GM10266 (cell line): ENCODE results near the gene ZFHX3.

ENCODE experiments used
- DNase-seq: peaks from one replicate; pipeline ENCODE4 v3.0.0; 2012; ENCODE audit errors: extremely low spot score
- CTCF ChIP-seq: IDR thresholded peaks from 2 replicates; pipeline ENCODE4 v1.5.1; 2012; ENCODE audit warnings: mild to moderate bottlenecking, low read depth; ENCODE audit not compliant: control insufficient read depth, insufficient read depth; ENCODE audit errors: missing control alignments

Gene ZFHX3

GRCh38 chr16:72814226-72814625 is 233.7 kb downstream of the ZFHX3 start:
- no peak for DNase-seq
- no peak for TF ChIP-seq CTCF

GRCh38 chr16:72812672-72813071 is 235.3 kb downstream of the ZFHX3 start:
- TF ChIP-seq CTCF: no peak
- DNase-seq: no peak

- no peak for TF ChIP-seq CTCF
- DNase-seq: no peak
Measured at GRCh38 chr16:72811876-72812275, 236.1 kb downstream of the ZFHX3 start.

DNA sequence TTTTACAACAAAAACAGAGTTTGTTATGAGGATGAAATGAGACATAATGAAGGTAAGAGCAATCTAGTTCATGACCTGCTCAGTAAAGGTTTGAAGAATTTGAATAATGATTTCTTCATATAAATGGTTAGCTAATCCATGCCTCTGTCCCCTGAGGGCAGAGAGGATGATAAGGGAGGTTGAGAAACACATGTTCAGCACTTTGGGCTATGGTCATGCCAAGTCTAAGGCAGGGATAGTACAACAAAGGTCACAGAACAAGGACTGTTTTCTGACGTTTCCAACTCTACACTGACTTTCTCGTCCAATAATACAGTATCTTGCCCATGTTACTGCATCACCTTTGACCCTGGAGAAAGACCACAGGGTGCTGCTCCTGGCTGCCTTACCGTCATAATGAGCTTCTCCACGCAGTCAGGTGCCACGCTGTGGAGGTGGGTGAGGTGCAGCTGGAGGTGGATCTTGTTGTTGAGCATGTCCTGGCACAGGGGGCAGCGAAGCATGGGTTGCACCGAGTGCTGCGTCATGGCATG is 236.7 kb downstream of the ZFHX3 start:
- no peak for DNase-seq
- no peak for TF ChIP-seq CTCF

DNA sequence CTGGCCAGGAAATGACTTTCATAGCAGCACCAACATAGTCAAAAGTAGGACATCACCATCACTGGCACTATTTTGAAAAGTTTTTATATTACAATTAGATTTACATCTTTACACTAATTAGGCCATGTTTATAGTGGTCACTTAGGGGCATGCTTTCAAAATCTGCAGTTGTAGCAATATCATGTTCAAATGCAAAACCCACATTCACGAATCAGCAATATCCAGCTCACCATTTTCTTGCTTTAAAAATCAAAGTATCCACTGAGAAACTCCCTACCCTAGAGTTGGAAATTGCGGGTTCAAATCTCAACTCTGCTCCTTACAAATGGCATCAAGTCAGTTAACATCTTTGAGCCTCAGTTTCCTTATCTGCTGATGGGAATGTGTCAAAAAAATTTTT is 237.4 kb downstream of the ZFHX3 start:
- TF ChIP-seq CTCF: no peak
- no peak for DNase-seq

GRCh38 chr16:72809446-72809845 is 238.5 kb downstream of the ZFHX3 start:
- no peak for DNase-seq
- TF ChIP-seq CTCF: no peak

- DNase-seq: no peak
- TF ChIP-seq CTCF: no peak
Measured at GRCh38 chr16:72808754-72809153, 239.2 kb downstream of the ZFHX3 start.

DNA sequence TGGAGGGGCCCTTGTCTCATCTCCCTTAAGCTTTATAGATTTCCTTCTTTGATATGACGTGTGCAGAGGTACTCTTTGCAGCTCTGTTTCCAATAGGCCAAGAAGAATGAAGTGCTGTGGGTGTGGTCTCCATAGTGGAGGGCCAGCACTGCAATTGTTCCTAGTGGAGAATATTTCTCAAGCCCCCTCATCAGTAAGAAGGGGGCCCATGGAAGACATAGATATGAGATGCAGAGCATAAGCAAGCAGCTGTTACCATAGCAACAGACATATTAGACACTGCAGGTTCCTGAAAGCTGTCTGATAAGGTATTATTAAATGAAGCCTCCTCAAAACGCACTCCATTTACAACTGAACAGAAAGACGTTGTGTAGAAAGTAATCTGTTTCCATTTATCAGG is 240.7 kb downstream of the ZFHX3 start:
- DNase-seq: no peak
- no peak for TF ChIP-seq CTCF
